GM23338 (cell line): ENCODE results near the gene MANSC1. TPM values are rescaled to one million over a fixed set of nuclear protein-coding genes. Genes with fewer than 3 reads are reported as not detected.

Source experiments
- ATAC-seq: fragments of 200-7000 bp; cut with Tn5 transposase; 3 replicates; pipeline ENCODE4 v1.9.1; 2020
- DNase-seq: peaks from one replicate; pipeline ENCODE4 v3.0.0-alpha.2; 2015; ENCODE audit warnings: low spot score
- H2AFZ ChIP-seq: fragments of 200-600 bp; sonication (generic); 2 replicates; pipeline ENCODE4 v1.8.0; 2016; ENCODE audit warnings: antibody characterized with exemption, mild to moderate bottlenecking, moderate library complexity
- H3F3A ChIP-seq: fragments of 200-600 bp; sonication (generic); replicated peaks from 2 replicates; pipeline ENCODE4 v1.8.0; 2017; ENCODE audit warnings: antibody characterized with exemption, mixed run types, low read depth
- H3K27ac ChIP-seq: fragments of 200-600 bp; sonication (generic); 2 replicates; pipeline ENCODE4 v1.6.1; 2016; ENCODE audit warnings: low read depth
- H3K27me3 ChIP-seq: fragments of 200-600 bp; sonication (generic); 2 replicates; pipeline ENCODE4 v1.8.0; 2016; ENCODE audit warnings: mild to moderate bottlenecking, mixed run types, moderate library complexity; ENCODE audit not compliant: insufficient read depth
- H3K36me3 ChIP-seq: fragments of 200-600 bp; sonication (generic); 2 replicates; pipeline ENCODE4 v1.8.0; 2016; ENCODE audit warnings: mild to moderate bottlenecking; ENCODE audit not compliant: insufficient read depth
- H3K4me1 ChIP-seq: fragments of 200-600 bp; sonication (generic); 2 replicates; pipeline ENCODE4 v1.8.0; 2016; ENCODE audit warnings: mild to moderate bottlenecking, moderate library complexity; ENCODE audit not compliant: insufficient read depth
- H3K4me2 ChIP-seq: fragments of 200-600 bp; sonication (generic); 2 replicates; pipeline ENCODE4 v1.7.1; 2017; ENCODE audit warnings: mixed run types
- H3K4me3 ChIP-seq: fragments of 200-600 bp; sonication (generic); 2 replicates; pipeline ENCODE4 v1.6.1; 2016; ENCODE audit warnings: mixed run types
- H3K79me2 ChIP-seq: fragments of 200-600 bp; sonication (generic); replicated peaks from 2 replicates; pipeline ENCODE4 v1.8.0; 2017; ENCODE audit warnings: mild to moderate bottlenecking; ENCODE audit not compliant: insufficient read depth
- H3K9me2 ChIP-seq: fragments of 200-600 bp; sonication (generic); 2 replicates; pipeline ENCODE4 v1.8.0; 2017; ENCODE audit not compliant: insufficient read depth
- H4K20me1 ChIP-seq: fragments of 200-600 bp; sonication (generic); replicated peaks from 2 replicates; pipeline ENCODE4 v1.8.0; 2017; ENCODE audit warnings: mild to moderate bottlenecking; ENCODE audit not compliant: insufficient read depth
- H3K27ac Mint-ChIP-seq: 2 replicates; pipeline ENCODE4 v1.8.0; 2020; ENCODE audit warnings: inconsistent platforms, mild to moderate bottlenecking, moderate library complexity, mixed read lengths
- H3K27me3 Mint-ChIP-seq: 3 replicates; pipeline ENCODE4 v1.8.0; 2022; ENCODE audit warnings: low read depth, mild to moderate bottlenecking, moderate library complexity, mixed read lengths, inconsistent platforms; ENCODE audit not compliant: insufficient read depth, poor library complexity
- H3K36me3 Mint-ChIP-seq: 3 replicates; pipeline ENCODE4 v1.8.0; 2021; ENCODE audit warnings: low read depth, mild to moderate bottlenecking, inconsistent platforms, moderate library complexity, mixed read lengths
- H3K4me1 Mint-ChIP-seq: 3 replicates; pipeline ENCODE4 v1.8.0; 2020; ENCODE audit warnings: mild to moderate bottlenecking, inconsistent platforms, mixed read lengths
- H3K4me3 Mint-ChIP-seq: 3 replicates; pipeline ENCODE4 v1.8.0; 2021; ENCODE audit warnings: moderate library complexity, mild to moderate bottlenecking, inconsistent platforms, mixed read lengths
- H3K9me3 Mint-ChIP-seq: 3 replicates; pipeline ENCODE4 v1.8.0; 2020; ENCODE audit warnings: moderate library complexity, mild to moderate bottlenecking, inconsistent platforms, mixed read lengths
- CTCF ChIP-seq, 2 experiments: fragments of 200-600 bp in 1 of 2; sonication (generic) in 1 of 2; conservative IDR thresholded peaks; 2 replicates each; pipeline versions ENCODE4 v1.5.1 to v1.6.1; 2016 to 2017; ENCODE audit warnings: antibody characterized with exemption in 2 of 2, low read depth in 2 of 2, mild to moderate bottlenecking in 2 of 2, moderate library complexity in 1 of 2
- ETS1 ChIP-seq: IDR thresholded peaks from 2 replicates; pipeline ENCODE4 v1.6.1; 2016; ENCODE audit warnings: antibody characterized with exemption
- EZH2 ChIP-seq: fragments of 200-600 bp; sonication (generic); IDR thresholded peaks from one replicate; pipeline ENCODE4 v1.8.0; 2017; ENCODE audit warnings: antibody characterized with exemption, mild to moderate bottlenecking, low read depth; ENCODE audit not compliant: unreplicated experiment
- EZH2phosphoT487 ChIP-seq: fragments of 200-600 bp; sonication (generic); IDR thresholded peaks from one replicate; pipeline ENCODE4 v1.8.1; 2018; ENCODE audit warnings: antibody characterized with exemption; ENCODE audit not compliant: unreplicated experiment
- NANOG ChIP-seq: IDR thresholded peaks from 2 replicates; pipeline ENCODE4 v1.6.1; 2016; ENCODE audit warnings: antibody characterized with exemption, borderline replicate concordance
- POLR2AphosphoS5 ChIP-seq: IDR thresholded peaks from 2 replicates; pipeline ENCODE4 v1.6.1; 2016; ENCODE audit warnings: antibody characterized with exemption, low read depth
- REST ChIP-seq: IDR thresholded peaks from one replicate; pipeline ENCODE4 v1.6.1; 2018; ENCODE audit warnings: antibody characterized with exemption; ENCODE audit not compliant: unreplicated experiment
- ZNF462 ChIP-seq: fragments of 250-450 bp; sonication (Bioruptor Pico); IDR thresholded peaks from 2 replicates; pipeline ENCODE4 v1.5.0; 2020; ENCODE audit warnings: mild to moderate bottlenecking, moderate library complexity
- polyA plus RNA-seq: library from polyadenylated mRNA; unstranded; fragments of >200 nt; fragmentation: Nextera tagmentation; extraction: Ambion mirVana; gene quantifications from 2 replicates; pipeline ENCODE4 v1.2.1, GENCODE V29; 2016
- total RNA-seq: library from RNA; depleted of rRNA; stranded (reverse); fragments of >200 nt; shearing (Covaris generic); gene quantifications from 2 replicates; pipeline ENCODE4 v1.2.3, GENCODE V29; 2014

MANSC1 gene
- total and polyA plus RNA-seq, 2 experiments from 2014 or later: 4.4 to 5.1 TPM

GRCh38 chr12:12378616-12379015 lies 28.6 kb upstream of the MANSC1 start:
- Histone ChIP-seq H4K20me1 (no peaks in the 10 kb centered on the region), H3K27me3 (no peaks in the 10 kb centered on the region), H3K4me3 (no peak overlapping the region), H3K36me3 (no peaks in the 10 kb centered on the region), H3F3A (no peaks in the 10 kb centered on the region), H3K9me2 (no peaks in the 10 kb centered on the region), H3K4me2 (no peak overlapping the region), H3K4me1 (peaks cover 6% of the 10 kb centered on the region; the same call in 1 of the 2 replicates), H3K27ac (no peak overlapping the region), H3K79me2 (no peaks in the 10 kb centered on the region), H2AFZ (no peak overlapping the region)
- Mint-ChIP-seq H3K27me3 (no peaks in the 10 kb centered on the region), H3K36me3 (peaks cover 20% of the 10 kb centered on the region), H3K27ac (no peak overlapping the region; the same call in 1 of the 2 replicates), H3K4me3 (no peak overlapping the region), H3K4me1 (peaks cover 13% of the 10 kb centered on the region), H3K9me3 (peaks cover 9% of the 10 kb centered on the region; the same call in 2 of the 3 replicates)
- ATAC-seq (no peak), DNase-seq (no peak)
- no peak for TF ChIP-seq EZH2phosphoT487
- TF ChIP-seq NANOG: no peak
- no peak for TF ChIP-seq POLR2AphosphoS5
- TF ChIP-seq ETS1: no peak
- TF ChIP-seq ZNF462 (CRISPR knock-in tag): no peak
- no peak for TF ChIP-seq CTCF (conservative IDR thresholded peaks at IDR 0.05; ENCODE audit: low read depth in 2 of 2)
- no peak for TF ChIP-seq EZH2
- TF ChIP-seq REST: no peak
